ENCODE results near the gene ATF7IP2. TPM values are rescaled to one million over a fixed set of nuclear protein-coding genes. Genes with fewer than 3 reads are reported as not detected.

The ATF7IP2 gene
- total and polyA plus RNA-seq, 9 of the 15 experiments (the other 6 are each of a cell fraction or from before 2014, with no cell fraction given) = 131 to 515 (median 196) TPM

GRCh38 chr16:10362077-10362863 lies 23.6 kb upstream of the ATF7IP2 start (continued):
- TF ChIP-seq TAF15 (IDR thresholded peaks at IDR 0.05; ENCODE audit: low read depth, low read length) = no peak
- peak; percentile 52; the same call in 1 of the 2 replicates for TF ChIP-seq CEBPG (CRISPR knock-in tag; IDR thresholded peaks at IDR 0.05)
- TF ChIP-seq CEBPG (tag; conservative IDR thresholded peaks at IDR 0.05 in 1 of 2, IDR thresholded peaks at IDR 0.05 in 1 of 2) = peak; percentile 67 to 81; a peak in 2 of 4 replicates
- TF ChIP-seq XRCC4 (IDR thresholded peaks at IDR 0.05; ENCODE audit: extremely low read depth, insufficient read depth, insufficient read length) = no peak
- peak; percentile 94 for TF ChIP-seq SMAD3 (CRISPR knock-in tag; conservative IDR thresholded peaks at IDR 0.05)
- no peak for TF ChIP-seq ZKSCAN3 (CRISPR knock-in tag; IDR thresholded peaks at IDR 0.05)
- peak; percentile 92 for TF ChIP-seq PML (IDR thresholded peaks at IDR 0.05; ENCODE audit: low read length)
- no peak for TF ChIP-seq MBD1 (CRISPR knock-in tag; IDR thresholded peaks at IDR 0.05)
- TF ChIP-seq FOXA3 (CRISPR knock-in tag; conservative IDR thresholded peaks at IDR 0.05 in 1 of 2, IDR thresholded peaks at IDR 0.05 in 1 of 2) = peak in 1 of 2 experiments; percentile 59; a peak in 2 of 4 replicates
- TF ChIP-seq ZBED1 (IDR thresholded peaks at IDR 0.05) = peak; percentile 76
- peak; percentile 63; the same call in 1 of the 2 replicates for TF ChIP-seq BCL6 (CRISPR knock-in tag; IDR thresholded peaks at IDR 0.05)
- peak; percentile 88; the same call in 1 of the 2 replicates for TF ChIP-seq NBN (IDR thresholded peaks at IDR 0.05; ENCODE audit: low read depth)
- peak; percentile 86; the same call in 1 of the 2 replicates for TF ChIP-seq ZNF280B (CRISPR knock-in tag; IDR thresholded peaks at IDR 0.05)
- peak; percentile 88 for TF ChIP-seq SPI1 (IDR thresholded peaks at IDR 0.05; ENCODE audit: borderline replicate concordance, low read depth, low read length)
- TF ChIP-seq CC2D1A (IDR thresholded peaks at IDR 0.05) = peak; percentile 88
- TF ChIP-seq SMARCA4 (IDR thresholded peaks at IDR 0.05) = peak; percentile 99
- TF ChIP-seq NEUROD1 (IDR thresholded peaks at IDR 0.05; ENCODE audit: borderline replicate concordance, low read depth, low read length, partially characterized antibody) = peak; percentile 87
- TF ChIP-seq HDGF (IDR thresholded peaks at IDR 0.05) = no peak
- TF ChIP-seq CBX8 (IDR thresholded peaks at IDR 0.05; ENCODE audit: borderline replicate concordance, extremely low read depth, low read depth, low read length, poor library complexity, severe bottlenecking) = no peak
- TF ChIP-seq ELF1 (tag; IDR thresholded peaks at IDR 0.05) = peak; percentile 41
- TF ChIP-seq PCBP2 (IDR thresholded peaks at IDR 0.05; ENCODE audit: low read depth, low read length, poor library complexity, severe bottlenecking) = no peak
- TF ChIP-seq E2F5 (CRISPR knock-in tag; IDR thresholded peaks at IDR 0.05) = no peak
- peak; percentile 72; the same call in 1 of the 2 replicates for TF ChIP-seq NR2F6 (CRISPR knock-in tag; IDR thresholded peaks at IDR 0.05)
